Thoracic aorta (tissue), 2 donors: Measurements from ENCODE around the gene MRGPRF. TPM values are rescaled to one million over a fixed set of nuclear protein-coding genes. Genes with fewer than 3 reads are reported as not detected.

Source experiments
- ATAC-seq: fragments of 150-250 bp; one replicate; pipeline ENCODE4 v1.8.0; 2017; ENCODE audit warnings: low read depth; ENCODE audit not compliant: insufficient number of reproducible peaks, low FRiP score
- DNase-seq: peaks from one replicate; pipeline ENCODE4 v3.0.0-alpha.2; 2020; ENCODE audit warnings: low spot score
- H3K27ac ChIP-seq, 2 donors: fragments of 200-600 bp; sonication (generic); 1 replicate in 1 of 2; 2 replicates in 1 of 2; pipeline ENCODE4 v1.5.1; 2016; ENCODE audit warnings: mild to moderate bottlenecking in 2 of 2, moderate library complexity in 2 of 2
- H3K27me3 ChIP-seq: fragments of 200-600 bp; sonication (generic); replicated peaks from 2 replicates; pipeline ENCODE4 v1.6.0; 2016; ENCODE audit warnings: mild to moderate bottlenecking; ENCODE audit not compliant: insufficient read depth
- H3K36me3 ChIP-seq: fragments of 200-600 bp; sonication (generic); one replicate; pipeline ENCODE4 v1.5.1; 2016
- H3K4me1 ChIP-seq, 2 donors: fragments of 200-600 bp; sonication (generic); 1 replicate in 1 of 2; 2 replicates in 1 of 2; pipeline versions ENCODE4 v1.5.1 to v1.6.0; 2016; ENCODE audit warnings: low read depth in 2 of 2, mild to moderate bottlenecking in 1 of 2; ENCODE audit not compliant: control insufficient read depth in 1 of 2
- H3K4me3 ChIP-seq: fragments of 200-600 bp; sonication (generic); 2 replicates; pipeline ENCODE4 v1.5.1; 2016; ENCODE audit warnings: mild to moderate bottlenecking
- H3K9me3 ChIP-seq: fragments of 200-600 bp; sonication (generic); 2 replicates; pipeline ENCODE4 v1.5.1; 2016
- CTCF ChIP-seq: fragments of 200-600 bp; sonication (generic); IDR thresholded peaks from one replicate; pipeline ENCODE4 v1.5.1; 2019; ENCODE audit warnings: antibody characterized with exemption
- total RNA-seq, 2 donors: library from RNA; depleted of rRNA; stranded (reverse); fragments of >200 nt; gene quantifications; one replicate each; pipeline versions ENCODE4 v1.1.0 to v1.2.3, GENCODE V29; 2016

Gene MRGPRF
- total RNA-seq, 2 donors from 2014 or later = 67.5 to 171 TPM

- no peak overlapping the region for H3K27ac ChIP-seq
- H3K36me3 ChIP-seq = no peaks in the 10 kb centered on the region
- TF ChIP-seq CTCF = no peak
- H3K4me3 ChIP-seq = no peak overlapping the region
- ATAC-seq (no peak), DNase-seq (no peak)
- H3K9me3 ChIP-seq = no peaks in the 10 kb centered on the region
- peaks cover 0 to 2% of the 10 kb centered on the region in 2 donors for H3K4me1 ChIP-seq
- H3K27me3 ChIP-seq = no peaks in the 10 kb centered on the region
Observed at GRCh38 chr11:69041516-69041915, 28.5 kb upstream of the MRGPRF start.

DNA sequence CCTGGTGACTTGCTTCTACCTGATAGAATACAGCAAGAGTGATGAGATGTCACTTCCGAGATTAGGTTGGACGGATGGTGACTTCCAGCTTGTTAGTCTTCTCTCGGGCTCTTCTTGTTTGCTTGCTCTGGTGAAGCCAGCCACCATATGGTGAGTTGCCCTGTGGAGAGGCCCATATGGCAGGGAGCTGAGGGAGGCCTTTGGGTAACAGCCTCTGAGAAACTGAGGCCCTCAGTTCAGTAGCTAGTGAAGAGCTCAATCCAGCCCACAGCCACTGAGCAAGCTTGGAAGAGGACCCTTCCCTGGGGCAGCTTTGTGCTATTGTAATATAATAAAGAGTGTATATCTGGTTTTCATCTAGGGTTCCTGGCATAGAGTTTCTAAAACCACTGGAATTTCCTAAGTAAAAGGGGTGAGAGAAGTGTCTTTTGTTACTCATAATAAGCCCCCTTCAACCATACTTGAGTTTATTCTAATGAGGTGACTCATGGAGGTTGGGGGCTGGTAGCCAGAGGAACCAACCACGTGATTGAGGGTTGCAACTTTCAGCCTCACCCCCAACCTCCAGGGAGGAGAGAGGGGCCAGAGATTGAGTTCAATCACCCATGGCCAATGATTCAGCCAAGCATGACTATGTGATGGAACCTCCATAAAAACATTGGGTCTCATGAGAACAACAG is 27.7 kb upstream of the MRGPRF start:
- no peak for TF ChIP-seq CTCF
- Histone ChIP-seq H3K27me3 (no peaks in the 10 kb centered on the region), H3K9me3 (no peaks in the 10 kb centered on the region), H3K27ac (no peak overlapping the region), H3K36me3 (no peaks in the 10 kb centered on the region), H3K4me1 (peaks cover 5 to 10% of the 10 kb centered on the region in 2 donors), H3K4me3 (no peak overlapping the region)
- DNase-seq = no peak
- no peak for ATAC-seq

GRCh38 chr11:69040051-69040450 is 27.0 kb upstream of the MRGPRF start:
- Histone ChIP-seq H3K4me3 (no peak overlapping the region), H3K9me3 (no peaks in the 10 kb centered on the region), H3K27ac (no peak overlapping the region), H3K27me3 (no peaks in the 10 kb centered on the region), H3K4me1 (peaks cover 11 to 17% of the 10 kb centered on the region in 2 donors), H3K36me3 (no peaks in the 10 kb centered on the region)
- no peak for TF ChIP-seq CTCF
- ATAC-seq (no peak), DNase-seq (no peak)

DNA sequence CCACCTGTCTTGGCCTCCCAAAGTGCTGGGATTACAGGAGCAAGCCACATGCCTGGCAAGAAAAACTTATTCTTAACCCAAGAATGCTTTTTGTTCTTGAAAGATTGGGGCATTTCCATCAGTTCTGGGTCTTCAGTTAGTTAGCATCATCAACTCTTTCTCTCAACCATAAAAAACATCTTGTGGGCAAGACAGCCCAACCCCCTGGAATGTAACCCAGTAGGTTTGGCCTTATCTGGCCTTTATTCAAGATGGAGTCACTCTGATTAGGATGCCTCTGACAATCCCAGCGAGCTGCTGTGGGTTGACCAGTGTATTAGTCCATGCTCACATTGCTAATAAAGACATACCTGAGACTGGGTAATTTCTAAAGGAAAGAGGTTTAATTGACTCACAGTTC is 26.5 kb upstream of the MRGPRF start:
- DNase-seq (no peak), ATAC-seq (no peak)
- H3K27me3 ChIP-seq = no peaks in the 10 kb centered on the region
- no peak for TF ChIP-seq CTCF
- H3K36me3 ChIP-seq = no peaks in the 10 kb centered on the region
- no peak overlapping the region for H3K27ac ChIP-seq
- peaks cover 11 to 19% of the 10 kb centered on the region in 2 donors for H3K4me1 ChIP-seq
- no peaks in the 10 kb centered on the region for H3K9me3 ChIP-seq
- H3K4me3 ChIP-seq = no peak overlapping the region

- Histone ChIP-seq H3K4me3 (no peak overlapping the region), H3K9me3 (no peaks in the 10 kb centered on the region), H3K36me3 (no peaks in the 10 kb centered on the region), H3K27ac (no peak overlapping the region), H3K4me1 (peaks cover 11 to 19% of the 10 kb centered on the region in 2 donors), H3K27me3 (no peaks in the 10 kb centered on the region)
- no peak for DNase-seq
- TF ChIP-seq CTCF = no peak
- ATAC-seq = no peak
Observed at GRCh38 chr11:69037544-69037943, 24.5 kb upstream of the MRGPRF start.
